ENCODE measurements around the gene RGS5. TPM values are rescaled to one million over a fixed set of nuclear protein-coding genes. Genes with fewer than 3 reads are reported as not detected.

The RGS5 gene
- total RNA-seq, 3 donors from 2014 or later, result 31.9 to 69.3 (median 42.6) TPM

DNA sequence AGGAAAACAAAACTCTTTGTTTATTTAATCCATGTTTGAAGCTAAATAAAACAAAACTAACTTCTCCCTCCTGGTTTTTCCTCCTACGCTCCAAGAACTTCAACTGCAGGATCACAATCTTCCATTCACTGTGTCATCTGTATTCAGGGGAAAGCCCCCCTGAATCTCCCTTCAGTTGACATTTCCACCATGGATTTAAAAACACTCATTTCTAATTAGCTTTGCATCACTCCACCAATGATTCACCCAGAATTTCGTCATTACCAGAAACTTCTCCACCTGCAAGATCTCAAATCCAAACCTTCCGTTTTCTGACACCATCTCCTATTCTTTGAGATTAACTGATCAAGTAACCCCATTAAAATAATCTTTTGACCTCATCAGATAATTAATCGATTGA, 10.9 kb upstream of the RGS5 start:
- no peaks in the 10 kb centered on the region for H3K27me3 ChIP-seq
- H3K36me3 ChIP-seq, result no peaks in the 10 kb centered on the region
- H3K27ac ChIP-seq, result no peak overlapping the region
- H3K4me1 ChIP-seq, result no peaks in the 10 kb centered on the region
- no peak overlapping the region for H3K4me3 ChIP-seq
- H3K9me3 ChIP-seq, result no peaks in the 10 kb centered on the region
- TF ChIP-seq, protein P1, sequence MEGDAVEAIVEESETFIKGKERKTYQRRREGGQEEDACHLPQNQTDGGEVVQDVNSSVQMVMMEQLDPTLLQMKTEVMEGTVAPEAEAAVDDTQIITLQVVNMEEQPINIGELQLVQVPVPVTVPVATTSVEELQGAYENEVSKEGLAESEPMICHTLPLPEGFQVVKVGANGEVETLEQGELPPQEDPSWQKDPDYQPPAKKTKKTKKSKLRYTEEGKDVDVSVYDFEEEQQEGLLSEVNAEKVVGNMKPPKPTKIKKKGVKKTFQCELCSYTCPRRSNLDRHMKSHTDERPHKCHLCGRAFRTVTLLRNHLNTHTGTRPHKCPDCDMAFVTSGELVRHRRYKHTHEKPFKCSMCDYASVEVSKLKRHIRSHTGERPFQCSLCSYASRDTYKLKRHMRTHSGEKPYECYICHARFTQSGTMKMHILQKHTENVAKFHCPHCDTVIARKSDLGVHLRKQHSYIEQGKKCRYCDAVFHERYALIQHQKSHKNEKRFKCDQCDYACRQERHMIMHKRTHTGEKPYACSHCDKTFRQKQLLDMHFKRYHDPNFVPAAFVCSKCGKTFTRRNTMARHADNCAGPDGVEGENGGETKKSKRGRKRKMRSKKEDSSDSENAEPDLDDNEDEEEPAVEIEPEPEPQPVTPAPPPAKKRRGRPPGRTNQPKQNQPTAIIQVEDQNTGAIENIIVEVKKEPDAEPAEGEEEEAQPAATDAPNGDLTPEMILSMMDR (IDR thresholded peaks at IDR 0.05), result no peak
- TF ChIP-seq POLR2AphosphoS5 (IDR thresholded peaks at IDR 0.05) (no peak), POLR2A (IDR thresholded peaks at IDR 0.05) (no peak)
- intact Hi-C loops (cut with DNase I; ENCODE audit: low total_unique reads), result no loop called here
- no peak for DNase-seq (ENCODE audit: low spot score in 2 of 2)

DNA sequence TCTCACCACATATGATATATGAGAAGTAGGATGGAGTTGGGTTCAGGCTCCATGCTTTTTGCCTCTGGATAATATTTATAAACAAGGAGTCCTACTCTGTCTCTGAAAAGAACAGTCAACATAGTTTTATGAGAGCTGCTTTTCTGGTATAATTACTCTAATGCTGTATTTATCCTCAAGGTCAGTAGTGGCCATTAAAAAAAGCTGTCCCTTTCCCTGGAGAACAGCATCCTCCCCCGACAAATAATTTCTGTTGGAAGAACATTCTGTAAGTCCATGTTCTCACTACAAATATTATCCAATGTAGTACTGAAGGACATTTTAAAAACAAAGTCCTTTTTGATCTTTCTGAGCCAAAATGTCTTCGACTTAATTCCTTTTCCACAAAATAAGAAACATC, 9.0 kb upstream of the RGS5 start:
- H3K36me3 ChIP-seq, result no peaks in the 10 kb centered on the region
- no peaks in the 10 kb centered on the region for H3K4me1 ChIP-seq
- no peaks in the 10 kb centered on the region for H3K27me3 ChIP-seq
- no peak overlapping the region for H3K27ac ChIP-seq
- DNase-seq (ENCODE audit: low spot score in 2 of 2), result no peak
- no peaks in the 10 kb centered on the region for H3K9me3 ChIP-seq
- intact Hi-C loops (cut with DNase I; ENCODE audit: low total_unique reads), result no loop called here
- no peak overlapping the region for H3K4me3 ChIP-seq
- no peak for TF ChIP-seq POLR2A (IDR thresholded peaks at IDR 0.05)
- TF ChIP-seq, protein P1 (IDR thresholded peaks at IDR 0.05), result no peak
- no peak for TF ChIP-seq POLR2AphosphoS5 (IDR thresholded peaks at IDR 0.05)

DNA sequence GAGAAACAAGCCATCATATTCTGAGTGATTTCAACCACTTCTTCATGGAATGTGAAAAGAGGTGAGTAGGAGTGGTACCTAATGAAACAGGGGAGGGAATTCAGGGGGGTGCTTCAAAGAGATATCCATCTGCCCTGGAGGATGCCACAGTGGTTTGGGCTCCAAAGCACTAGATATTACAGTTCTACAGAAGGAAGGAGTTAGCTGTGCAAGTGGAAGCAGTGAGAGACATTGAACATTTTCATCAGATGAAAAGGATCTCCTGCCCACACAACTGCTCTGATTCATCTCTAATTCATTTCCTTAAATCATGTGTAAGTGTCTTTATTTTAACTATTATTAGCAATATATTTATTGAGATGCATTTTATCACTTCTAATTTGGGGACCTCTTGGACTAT, 2.8 kb upstream of the RGS5 start:
- Histone ChIP-seq H3K36me3 (no peaks in the 10 kb centered on the region), H3K4me1 (no peaks in the 10 kb centered on the region), H3K27ac (no peak overlapping the region), H3K9me3 (no peaks in the 10 kb centered on the region), H3K4me3 (no peak overlapping the region), H3K27me3 (no peaks in the 10 kb centered on the region)
- TF ChIP-seq POLR2AphosphoS5 (IDR thresholded peaks at IDR 0.05) (no peak), POLR2A (IDR thresholded peaks at IDR 0.05) (no peak)
- TF ChIP-seq, protein P1 (IDR thresholded peaks at IDR 0.05), result no peak
- intact Hi-C loops (cut with DNase I; ENCODE audit: low total_unique reads), result no loop called here
- DNase-seq (ENCODE audit: low spot score in 2 of 2), result no peak

DNA sequence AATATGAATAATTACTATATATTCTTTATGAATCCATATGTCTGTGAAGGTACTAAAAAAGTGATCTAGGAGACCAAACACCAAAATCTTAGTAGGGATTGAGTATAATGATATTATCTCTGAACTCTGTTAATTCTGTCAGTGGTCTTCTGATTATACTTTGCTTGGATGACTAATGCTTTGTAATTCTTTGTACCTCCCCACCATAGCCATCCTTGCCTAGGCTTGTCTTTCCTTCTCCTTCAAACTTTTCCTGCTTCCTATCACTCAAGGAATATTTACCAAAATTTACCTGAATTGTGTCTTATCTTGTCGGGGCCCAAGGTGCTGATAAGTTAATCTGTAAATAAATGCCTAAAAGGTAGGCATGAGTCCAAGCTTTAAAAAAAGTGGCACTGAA, 845 bp upstream of the RGS5 start:
- no peak overlapping the region for H3K4me3 ChIP-seq
- TF ChIP-seq POLR2A (IDR thresholded peaks at IDR 0.05) (no peak), POLR2AphosphoS5 (IDR thresholded peaks at IDR 0.05) (no peak)
- TF ChIP-seq, protein P1 (IDR thresholded peaks at IDR 0.05), result no peak
- H3K27me3 ChIP-seq, result no peaks in the 10 kb centered on the region
- intact Hi-C loops (cut with DNase I; ENCODE audit: low total_unique reads), result no loop called here
- no peak overlapping the region for H3K27ac ChIP-seq
- DNase-seq (ENCODE audit: low spot score in 2 of 2), result no peak
- no peaks in the 10 kb centered on the region for H3K36me3 ChIP-seq
- no peaks in the 10 kb centered on the region for H3K4me1 ChIP-seq
- no peaks in the 10 kb centered on the region for H3K9me3 ChIP-seq

DNA sequence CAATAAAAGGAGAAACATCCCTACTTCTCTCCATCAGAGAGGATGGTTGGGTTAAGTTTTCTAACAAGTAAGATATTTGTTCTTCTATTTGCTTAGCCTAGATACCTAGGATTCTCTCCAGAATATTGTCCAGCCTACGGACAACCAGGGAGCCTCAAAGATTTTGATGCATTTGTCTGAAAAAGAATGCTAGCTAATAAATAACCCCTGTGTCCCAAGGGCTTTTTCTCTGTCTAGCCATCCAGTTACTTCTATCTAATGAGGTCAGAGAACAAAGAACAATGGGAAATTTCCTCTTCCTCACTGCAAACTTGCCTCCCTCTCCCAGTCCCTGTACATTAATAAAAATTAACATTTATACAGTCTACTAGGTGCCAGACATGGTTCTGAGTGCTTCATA, 810 bp downstream of the RGS5 start:
- Histone ChIP-seq H3K36me3 (no peaks in the 10 kb centered on the region), H3K27ac (no peak overlapping the region), H3K4me1 (no peaks in the 10 kb centered on the region), H3K27me3 (no peaks in the 10 kb centered on the region), H3K9me3 (no peaks in the 10 kb centered on the region), H3K4me3 (no peak overlapping the region)
- intact Hi-C loops (cut with DNase I; ENCODE audit: low total_unique reads), result no loop called here
- TF ChIP-seq, protein P1 (IDR thresholded peaks at IDR 0.05), result no peak
- TF ChIP-seq POLR2A (IDR thresholded peaks at IDR 0.05) (no peak), POLR2AphosphoS5 (IDR thresholded peaks at IDR 0.05) (no peak)
- DNase-seq (ENCODE audit: low spot score in 2 of 2), result no peak

All from breast epithelium (tissue), 4 donors.